ENCODE data around the gene TFCP2.

- no peak for TF ChIP-seq POLR2A (IDR thresholded peaks at IDR 0.05)
- no peak for TF ChIP-seq CTCF (IDR thresholded peaks at IDR 0.05)
Measured at GRCh38 chr12:51202718-51203117, 29.8 kb upstream of the TFCP2 start.
